Measurements from ENCODE around the gene CALML4. TPM values are rescaled to one million over a fixed set of nuclear protein-coding genes. Genes with fewer than 3 reads are reported as not detected.

CALML4 gene
- total and polyA plus RNA-seq, 2 experiments from 2014 or later, result 49.6 to 79.8 TPM

DNA sequence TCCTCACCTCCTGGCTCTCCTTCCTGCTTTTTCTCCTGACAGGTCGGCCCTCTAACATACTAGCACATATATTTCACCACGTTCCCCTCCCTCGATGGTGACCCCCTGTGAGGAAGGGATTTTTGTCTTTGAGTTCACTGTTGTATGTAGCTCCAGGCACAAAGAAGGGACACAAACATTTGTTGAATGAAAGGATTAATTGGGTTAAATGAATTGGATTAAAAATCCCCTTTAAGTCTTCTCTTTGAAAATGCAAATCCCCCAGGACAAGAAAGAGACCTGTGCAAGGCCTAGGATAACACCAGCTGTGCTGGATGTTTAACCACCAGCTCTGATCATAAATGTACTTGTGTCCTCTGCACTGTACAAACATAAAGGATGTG is 3.3 kb downstream of the CALML4 start:
- no peak overlapping the region for H2AFZ ChIP-seq
- no peaks in the 10 kb centered on the region for H3K36me3 ChIP-seq (replicated peaks; ENCODE audit: insufficient read depth, low read depth)
- DNase-seq (ENCODE audit: low spot score), result no peak
- WGBS (ENCODE audit: low lambda C conversion rate, missing lambda C conversion rate), result 30% methylated on average over 3 of the region's 3 CpGs
- H3K79me2 ChIP-seq, result peaks cover 51% of the 10 kb centered on the region
- H3K9me2 ChIP-seq (replicated peaks; ENCODE audit: insufficient read depth), result no peaks in the 10 kb centered on the region
- TF ChIP-seq, protein P1, sequence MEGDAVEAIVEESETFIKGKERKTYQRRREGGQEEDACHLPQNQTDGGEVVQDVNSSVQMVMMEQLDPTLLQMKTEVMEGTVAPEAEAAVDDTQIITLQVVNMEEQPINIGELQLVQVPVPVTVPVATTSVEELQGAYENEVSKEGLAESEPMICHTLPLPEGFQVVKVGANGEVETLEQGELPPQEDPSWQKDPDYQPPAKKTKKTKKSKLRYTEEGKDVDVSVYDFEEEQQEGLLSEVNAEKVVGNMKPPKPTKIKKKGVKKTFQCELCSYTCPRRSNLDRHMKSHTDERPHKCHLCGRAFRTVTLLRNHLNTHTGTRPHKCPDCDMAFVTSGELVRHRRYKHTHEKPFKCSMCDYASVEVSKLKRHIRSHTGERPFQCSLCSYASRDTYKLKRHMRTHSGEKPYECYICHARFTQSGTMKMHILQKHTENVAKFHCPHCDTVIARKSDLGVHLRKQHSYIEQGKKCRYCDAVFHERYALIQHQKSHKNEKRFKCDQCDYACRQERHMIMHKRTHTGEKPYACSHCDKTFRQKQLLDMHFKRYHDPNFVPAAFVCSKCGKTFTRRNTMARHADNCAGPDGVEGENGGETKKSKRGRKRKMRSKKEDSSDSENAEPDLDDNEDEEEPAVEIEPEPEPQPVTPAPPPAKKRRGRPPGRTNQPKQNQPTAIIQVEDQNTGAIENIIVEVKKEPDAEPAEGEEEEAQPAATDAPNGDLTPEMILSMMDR (IDR thresholded peaks at IDR 0.05; ENCODE audit: poor library complexity), result no peak
- TF ChIP-seq EZH2phosphoT487 (IDR thresholded peaks at IDR 0.05; ENCODE audit: low read depth, severe bottlenecking, unreplicated experiment), result no peak
- H3K27ac ChIP-seq, result peak overlapping the region; percentile 7
- peaks cover 54% of the 10 kb centered on the region for H3K4me1 ChIP-seq (ENCODE audit: insufficient read depth)
- H4K20me1 ChIP-seq (ENCODE audit: insufficient read depth, poor library complexity, severe bottlenecking), result peaks cover 4% of the 10 kb centered on the region
- H3K4me3 ChIP-seq, result no peak overlapping the region
- no peaks in the 10 kb centered on the region for H3K27me3 ChIP-seq
- H3K9me3 ChIP-seq (ENCODE audit: low read depth), result no peaks in the 10 kb centered on the region
- H3K4me2 ChIP-seq, result peak overlapping the region; percentile 57

DNA sequence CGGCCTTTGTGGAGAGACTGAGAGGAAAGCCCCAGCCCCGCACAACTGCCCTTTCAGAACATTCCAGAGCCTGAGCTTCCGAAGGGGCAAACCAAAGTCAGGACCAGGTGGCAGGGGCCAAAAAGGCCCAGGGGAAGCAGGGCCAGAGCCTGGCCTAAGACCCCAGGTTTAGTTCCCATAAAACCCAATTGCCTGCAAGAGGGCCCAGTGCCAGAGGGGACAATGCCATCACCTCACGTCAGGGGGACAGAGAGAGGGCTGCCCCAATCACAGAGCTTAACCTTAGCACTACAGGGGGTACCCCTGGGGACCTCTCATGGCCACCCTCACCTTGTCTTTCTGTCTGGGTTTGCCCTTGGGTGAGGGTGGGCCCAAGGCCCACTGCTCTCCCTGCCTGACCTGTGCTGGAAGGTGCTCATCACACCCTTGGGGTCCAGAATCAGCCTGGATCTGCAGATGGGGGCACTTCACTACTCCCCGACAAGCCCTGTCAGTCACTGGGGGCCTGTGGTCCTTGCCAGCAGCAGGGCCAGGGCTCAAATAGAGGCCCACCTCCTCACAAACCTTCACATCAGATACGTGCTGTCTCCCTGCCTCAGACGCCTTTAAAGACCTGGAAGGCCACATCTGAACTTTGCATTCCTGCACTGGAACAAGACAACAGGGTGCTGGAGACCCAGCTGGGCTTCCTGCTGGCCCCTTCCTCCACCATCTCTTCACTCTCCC is 3.8 kb downstream of the CALML4 start:
- no peak for TF ChIP-seq EZH2 (IDR thresholded peaks at IDR 0.05; ENCODE audit: borderline replicate concordance)
- no peak for TF ChIP-seq EZH2phosphoT487 (IDR thresholded peaks at IDR 0.05; ENCODE audit: low read depth, severe bottlenecking, unreplicated experiment)
- TF ChIP-seq, protein P1 (IDR thresholded peaks at IDR 0.05; ENCODE audit: poor library complexity), result no peak
- H3K36me3 ChIP-seq (replicated peaks; ENCODE audit: insufficient read depth, low read depth), result no peaks in the 10 kb centered on the region
- WGBS (ENCODE audit: low lambda C conversion rate, missing lambda C conversion rate), result 90% methylated on average over 7 of the region's 7 CpGs
- no peaks in the 10 kb centered on the region for H3K27me3 ChIP-seq
- DNase-seq (ENCODE audit: low spot score), result no peak
- no peaks in the 10 kb centered on the region for H3K9me3 ChIP-seq (ENCODE audit: low read depth)
- H4K20me1 ChIP-seq (ENCODE audit: insufficient read depth, poor library complexity, severe bottlenecking), result peaks cover 4% of the 10 kb centered on the region
- peak overlapping the region; percentile 57 for H3K4me2 ChIP-seq
- no peak overlapping the region for H2AFZ ChIP-seq
- H3K4me1 ChIP-seq (ENCODE audit: insufficient read depth), result peaks cover 52% of the 10 kb centered on the region
- peak overlapping the region; percentile 7 for H3K27ac ChIP-seq
- H3K4me3 ChIP-seq, result no peak overlapping the region
- H3K79me2 ChIP-seq, result peaks cover 51% of the 10 kb centered on the region
- H3K9me2 ChIP-seq (replicated peaks; ENCODE audit: insufficient read depth), result no peaks in the 10 kb centered on the region

DNA sequence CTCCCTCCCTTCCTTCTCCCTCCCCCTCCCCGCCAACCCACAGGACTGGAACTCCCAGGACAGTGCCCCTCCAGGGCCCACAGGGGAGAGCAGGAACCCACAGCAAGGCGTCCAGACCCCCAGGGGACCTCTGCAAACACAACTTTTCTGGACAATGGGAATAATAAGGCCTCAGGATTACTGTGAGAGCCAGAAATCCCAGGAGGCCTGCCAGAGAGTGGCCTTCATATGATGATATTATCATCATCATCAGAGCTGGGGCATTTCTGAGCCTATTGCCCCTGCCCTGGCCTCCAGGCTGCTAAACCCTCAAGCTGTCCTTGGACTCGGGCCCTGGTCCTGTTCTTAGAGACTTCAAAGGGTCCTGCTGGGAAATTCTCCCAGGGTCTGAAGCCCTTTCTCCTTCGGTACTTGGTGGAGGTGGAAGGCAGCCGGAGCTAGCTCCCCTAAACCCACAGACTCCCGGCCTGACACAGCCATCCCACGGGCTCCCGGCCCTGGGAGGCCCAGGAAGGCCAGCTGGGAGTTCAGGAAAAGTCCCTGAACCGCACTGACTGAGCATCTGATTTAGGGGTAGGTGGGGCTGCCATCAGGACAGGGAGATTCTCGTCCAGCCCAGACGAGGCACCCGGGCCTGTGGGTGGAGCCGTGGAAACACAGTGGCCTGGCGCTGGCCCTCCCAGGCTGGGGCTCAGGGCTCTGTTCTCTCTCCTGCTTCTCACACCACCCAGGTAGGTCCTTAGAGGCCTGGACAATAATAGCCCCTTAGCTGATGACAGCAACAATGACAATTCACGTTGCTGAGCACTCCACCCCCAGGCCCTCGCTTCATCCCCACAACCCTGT is 4.9 kb downstream of the CALML4 start:
- Histone ChIP-seq H3K4me2 (peak overlapping the region; percentile 57), H4K20me1 (ENCODE audit: insufficient read depth, poor library complexity, severe bottlenecking) (peaks cover 4% of the 10 kb centered on the region), H3K36me3 (replicated peaks; ENCODE audit: insufficient read depth, low read depth) (no peaks in the 10 kb centered on the region), H3K4me1 (ENCODE audit: insufficient read depth) (peaks cover 43% of the 10 kb centered on the region), H3K9me3 (ENCODE audit: low read depth) (no peaks in the 10 kb centered on the region), H3K4me3 (no peak overlapping the region), H3K79me2 (peaks cover 51% of the 10 kb centered on the region), H3K27ac (peak overlapping the region; percentile 59), H2AFZ (no peak overlapping the region), H3K27me3 (no peaks in the 10 kb centered on the region), H3K9me2 (replicated peaks; ENCODE audit: insufficient read depth) (no peaks in the 10 kb centered on the region)
- TF ChIP-seq, protein P1 (IDR thresholded peaks at IDR 0.05; ENCODE audit: poor library complexity), result no peak
- no peak for TF ChIP-seq EZH2phosphoT487 (IDR thresholded peaks at IDR 0.05; ENCODE audit: low read depth, severe bottlenecking, unreplicated experiment)
- no peak for TF ChIP-seq EZH2 (IDR thresholded peaks at IDR 0.05; ENCODE audit: borderline replicate concordance)
- no peak for DNase-seq (ENCODE audit: low spot score)
- 58% methylated on average over 16 of the region's 16 CpGs for WGBS (ENCODE audit: low lambda C conversion rate, missing lambda C conversion rate)
